HG02852 (cell line): ENCODE measurements around the gene NCAM1.

Experiments
- ATAC-seq: cut with Tn5 transposase; IDR thresholded peaks from one replicate; pipeline ENCODE4 v1.9.1; 2021; ENCODE audit warnings: mild to moderate bottlenecking, moderate library complexity; ENCODE audit not compliant: unreplicated experiment

The NCAM1 gene

DNA sequence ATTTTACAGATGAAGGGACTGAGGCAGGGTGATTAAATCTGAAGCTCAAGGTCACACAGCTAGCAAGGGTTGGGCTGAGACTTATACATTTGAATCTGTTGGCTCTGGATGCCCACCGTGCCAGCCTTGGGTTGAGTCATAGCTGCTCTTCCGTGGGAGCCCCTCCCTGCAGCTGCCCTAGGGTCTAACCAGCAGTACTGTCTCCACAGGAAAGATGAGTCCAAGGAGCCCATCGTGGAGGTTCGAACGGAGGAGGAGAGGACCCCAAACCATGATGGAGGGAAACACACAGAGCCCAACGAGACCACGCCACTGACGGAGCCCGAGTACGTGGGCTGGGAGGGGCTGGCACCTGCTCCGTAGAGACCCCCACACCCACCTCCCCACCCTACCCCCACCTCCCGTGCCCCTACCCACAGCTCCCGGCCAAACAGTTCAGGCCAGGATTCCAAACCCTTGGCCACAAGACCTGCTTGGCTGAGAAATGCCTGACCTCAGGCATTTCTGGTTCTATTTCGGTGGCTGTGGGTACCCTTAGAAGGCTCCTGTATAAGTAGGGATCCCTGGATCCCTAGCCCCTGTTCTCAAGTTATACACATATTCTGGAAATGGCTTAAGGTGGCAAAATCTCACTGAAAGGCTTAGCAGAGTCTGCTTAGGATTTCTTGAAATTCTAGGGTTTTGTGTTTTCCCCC is 310.5 kb downstream of the NCAM1 start:
- no peak for ATAC-seq

- ATAC-seq: no peak
Observed at GRCh38 chr11:113272281-113272680, 311.1 kb downstream of the NCAM1 start.

DNA sequence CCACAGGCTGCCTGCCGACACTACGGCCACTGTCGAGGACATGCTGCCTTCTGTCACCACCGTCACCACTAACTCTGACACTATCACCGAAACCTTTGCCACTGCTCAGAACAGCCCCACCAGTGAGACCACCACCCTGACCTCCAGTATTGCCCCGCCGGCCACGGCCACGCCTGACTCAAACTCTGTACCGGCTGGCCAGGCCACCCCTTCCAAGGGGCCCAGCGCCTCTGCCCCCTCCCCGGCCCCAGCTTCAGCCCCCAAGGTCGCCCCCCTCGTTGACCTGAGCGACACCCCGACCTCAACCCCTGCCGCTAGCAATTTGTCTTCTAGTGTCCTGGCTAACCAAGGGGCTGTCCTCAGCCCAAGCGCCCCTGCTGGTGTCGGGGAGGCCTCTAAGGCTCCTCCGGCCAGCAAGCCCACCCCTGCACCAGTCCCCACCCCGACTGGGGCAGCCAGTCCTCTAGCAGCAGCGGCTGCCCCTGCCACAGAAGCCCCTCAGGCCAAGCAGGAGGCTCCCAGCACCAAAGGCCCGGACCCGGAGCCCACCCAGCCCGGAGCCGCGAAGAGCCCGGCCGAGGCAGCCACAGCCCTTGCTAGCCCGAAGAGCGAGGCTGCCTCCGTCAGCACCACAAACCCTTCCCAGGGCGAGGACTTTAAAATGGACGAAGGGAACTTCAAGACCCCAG is 311.9 kb downstream of the NCAM1 start:
- no peak for ATAC-seq

DNA sequence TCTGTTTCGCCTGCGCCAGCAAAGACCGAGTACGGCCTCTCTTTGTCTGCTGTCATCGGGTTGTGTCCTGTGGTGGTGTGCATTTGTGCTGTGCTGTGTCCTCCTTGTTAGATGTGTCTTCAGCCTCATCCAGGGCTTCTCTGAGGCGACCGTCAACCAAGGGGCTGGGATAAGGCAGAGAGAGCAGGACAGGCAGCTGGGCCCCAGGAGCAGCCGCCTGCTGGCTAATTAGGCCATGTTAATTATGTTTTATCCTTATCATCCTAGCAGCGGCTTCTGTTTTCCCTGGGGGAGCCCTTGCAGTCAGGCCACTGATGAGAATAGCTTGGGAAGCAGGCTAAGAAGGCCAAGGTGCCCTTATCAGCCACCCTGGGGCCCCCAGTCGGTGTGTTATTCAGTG is 312.5 kb downstream of the NCAM1 start:
- ATAC-seq: no peak

DNA sequence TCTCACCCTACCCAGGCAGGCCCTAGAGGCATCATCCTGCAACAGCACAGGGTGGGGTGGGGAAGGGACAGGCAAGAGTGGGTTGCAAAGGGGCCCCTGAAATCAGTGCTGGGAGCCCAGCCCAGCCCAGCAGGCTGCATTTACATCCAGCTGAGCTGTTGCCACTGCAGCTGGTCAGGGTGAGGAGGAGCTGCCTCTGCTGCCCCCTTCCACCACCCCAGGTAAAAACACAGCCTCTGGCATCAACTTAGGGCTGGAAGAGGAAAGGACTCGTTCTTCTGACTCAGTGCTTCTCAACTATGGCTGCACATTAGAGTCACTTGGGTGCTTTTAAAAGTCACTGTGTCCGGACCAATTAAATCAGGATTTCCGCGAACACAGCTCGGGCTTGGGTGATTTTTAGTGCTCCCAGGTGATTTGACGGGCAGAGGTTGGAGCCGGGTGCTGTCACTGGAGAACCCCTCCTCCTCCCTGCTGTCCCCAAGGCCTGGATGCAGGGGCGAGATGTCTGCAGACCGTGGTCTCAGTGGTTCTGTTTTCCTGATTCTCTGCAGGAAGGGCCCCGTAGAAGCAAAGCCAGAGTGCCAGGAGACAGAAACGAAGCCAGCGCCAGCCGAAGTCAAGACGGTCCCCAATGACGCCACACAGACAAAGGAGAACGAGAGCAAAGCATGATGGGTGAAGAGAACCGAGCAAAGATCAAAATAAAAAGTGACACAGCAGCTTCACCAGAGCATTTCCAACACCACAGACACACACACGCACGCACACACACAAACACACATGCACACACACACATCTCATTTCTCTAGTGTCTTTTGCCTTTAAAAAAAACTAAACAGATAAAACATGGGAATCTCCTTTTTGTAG is 313.7 kb downstream of the NCAM1 start:
- ATAC-seq: no peak

DNA sequence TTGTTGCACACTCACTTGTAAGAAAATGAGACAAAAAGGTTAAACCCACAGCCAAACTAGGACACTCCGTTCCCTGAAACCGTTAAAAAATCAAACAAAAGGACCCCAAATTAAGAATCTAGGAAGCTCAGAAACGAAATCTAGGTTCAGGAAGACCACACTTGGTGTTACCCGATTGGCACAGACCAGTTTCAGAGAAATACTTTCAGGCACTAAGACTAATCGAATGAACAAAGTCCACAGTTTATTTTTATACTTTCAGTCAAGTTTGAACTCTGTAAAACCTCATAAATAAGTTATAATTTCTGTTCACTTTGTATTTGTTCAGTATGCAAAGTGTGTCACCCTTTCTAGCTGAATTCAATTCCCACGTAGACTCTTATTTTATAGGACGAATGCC is 314.4 kb downstream of the NCAM1 start:
- no peak for ATAC-seq

- ATAC-seq: no peak
Observed at GRCh38 chr11:113276466-113276865, 315.2 kb downstream of the NCAM1 start.

DNA sequence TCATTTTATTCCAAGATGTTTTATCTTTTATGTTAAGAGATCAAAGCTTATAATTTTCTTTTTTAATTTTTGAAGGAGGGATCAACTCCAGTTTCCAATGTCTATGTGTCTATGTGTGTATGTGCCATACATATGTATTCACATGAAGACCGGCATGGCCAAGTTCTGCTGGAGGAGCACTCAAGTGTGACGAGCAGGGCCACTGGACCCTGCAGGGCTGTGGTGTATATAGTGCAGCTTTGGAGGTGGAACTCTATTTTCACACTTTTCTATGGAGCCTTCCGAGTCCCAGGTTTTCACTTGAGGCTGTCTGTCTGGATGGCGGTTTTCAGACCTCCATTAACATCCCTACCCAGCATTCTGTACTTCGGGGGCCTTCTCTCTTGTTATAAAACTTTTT is 316.7 kb downstream of the NCAM1 start:
- no peak for ATAC-seq

- ATAC-seq: no peak
Observed at GRCh38 chr11:113278481-113278880, 317.3 kb downstream of the NCAM1 start.

GRCh38 chr11:113278925-113279324 is 317.7 kb downstream of the NCAM1 start:
- no peak for ATAC-seq

- no peak for ATAC-seq
Observed at GRCh38 chr11:113279591-113279990, 318.4 kb downstream of the NCAM1 start.

GRCh38 chr11:113281052-113281725 is 320.0 kb downstream of the NCAM1 start:
- ATAC-seq: no peak

- no peak for ATAC-seq
Observed at GRCh38 chr11:113282898-113283437, 321.7 kb downstream of the NCAM1 start.

- ATAC-seq: no peak
Observed at GRCh38 chr11:113283881-113284280, 322.7 kb downstream of the NCAM1 start.

DNA sequence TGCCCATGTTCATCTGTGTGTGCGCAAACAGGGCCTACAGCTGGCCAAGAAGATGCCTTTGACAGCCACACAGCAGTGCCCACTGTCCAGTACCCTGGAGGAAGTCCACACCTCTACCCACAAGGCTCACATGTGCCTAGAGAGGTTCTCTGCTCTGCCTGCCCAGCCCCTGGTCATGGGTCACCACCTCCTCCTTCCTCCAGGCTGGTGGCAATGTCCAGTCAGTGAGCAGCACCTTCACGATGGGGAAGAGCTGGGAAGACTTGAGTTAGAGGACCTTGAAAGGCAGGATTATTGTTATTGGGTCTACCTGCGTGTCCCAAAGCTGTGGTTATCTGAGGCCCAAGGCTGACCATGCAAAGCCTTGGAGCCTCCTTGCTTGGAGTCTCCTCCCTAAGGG is 324.8 kb downstream of the NCAM1 start:
- ATAC-seq: no peak

- no peak for ATAC-seq
Observed at GRCh38 chr11:113286509-113287497, 325.6 kb downstream of the NCAM1 start.

GRCh38 chr11:113287801-113288200 is 326.6 kb downstream of the NCAM1 start:
- ATAC-seq: no peak

- ATAC-seq: no peak
Observed at GRCh38 chr11:113288286-113288863, 327.2 kb downstream of the NCAM1 start.

GRCh38 chr11:113289431-113290187 is 328.4 kb downstream of the NCAM1 start:
- peak; percentile 97 for ATAC-seq
